K562 (cell line): ENCODE measurements around the gene KLF1. TPM values are rescaled to one million over a fixed set of nuclear protein-coding genes. Genes with fewer than 3 reads are reported as not detected.

Experiments
- DNMT1 ChIP-seq: fragments of 450-650 bp; IDR thresholded peaks from 2 replicates; pipeline ENCODE4 v1.6.1; 2016; ENCODE audit warnings: antibody characterized with exemption, mild to moderate bottlenecking
- HNRNPUL1 ChIP-seq: fragments of 200-400 bp; formaldehyde crosslinking; IDR thresholded peaks from 2 replicates; pipeline ENCODE4 v1.6.1; 2017; ENCODE audit warnings: low read length
- POLR2G ChIP-seq: fragments of 200-400 bp; formaldehyde crosslinking; IDR thresholded peaks from 2 replicates; pipeline ENCODE4 v1.6.1; 2017; ENCODE audit warnings: low read depth, mild to moderate bottlenecking, antibody characterized with exemption, low read length, moderate library complexity
- RBFOX2 ChIP-seq: fragments of 200-400 bp; formaldehyde crosslinking; IDR thresholded peaks from 2 replicates; pipeline ENCODE4 v1.6.1; 2017; ENCODE audit warnings: low read depth, mild to moderate bottlenecking, low read length, moderate library complexity
- polyA plus RNA-seq, 8 experiments: library from polyadenylated mRNA; depleted of rRNA in 4 of 8; stranded (reverse) in 5 of 8; unstranded in 3 of 8; fragments of >200 nt; fragmentation: Nextera tagmentation in 2 of 8; fragmentation: Illumina TruSeq in 1 of 8; extraction: Ambion mirVana in 2 of 8; extraction: Trizol in 1 of 8; gene quantifications; 2 replicates each; pipeline versions ENCODE4 v1.2.1 to v1.2.3, GENCODE V29; 2011 to 2014; ENCODE audit warnings: inconsistent platforms in 1 of 8, missing spikeins in 1 of 8
- total RNA-seq, 7 experiments: library from RNA; depleted of rRNA in 6 of 7; stranded (reverse); fragments of >200 nt in 6 of 7; fragmentation: Illumina TruSeq in 2 of 7; extraction: Trizol in 2 of 7; gene quantifications; 2 replicates each; pipeline versions ENCODE4 v1.2.1 to v1.2.3, GENCODE V29; 2011 to 2021; ENCODE audit warnings: low replicate concordance in 1 of 7
- TF ChIP-seq, protein P1 (sequence below), 2 experiments: fragments of 450-650 bp; conservative IDR thresholded peaks; 2 replicates each; pipeline ENCODE4 v1.6.1; 2017; ENCODE audit warnings: mild to moderate bottlenecking in 2 of 2, moderate library complexity in 2 of 2
- TF ChIP-seq, protein P2 (sequence below): fragments of 450-650 bp; IDR thresholded peaks from 2 replicates; pipeline ENCODE4 v1.7.0; 2016; ENCODE audit warnings: borderline replicate concordance

Gene KLF1
- total and polyA plus RNA-seq, 9 of the 15 experiments (the other 6 are each of a cell fraction or from before 2014, with no cell fraction given) = 8.4 to 163 (median 47.3) TPM

- TF ChIP-seq, protein P1, sequence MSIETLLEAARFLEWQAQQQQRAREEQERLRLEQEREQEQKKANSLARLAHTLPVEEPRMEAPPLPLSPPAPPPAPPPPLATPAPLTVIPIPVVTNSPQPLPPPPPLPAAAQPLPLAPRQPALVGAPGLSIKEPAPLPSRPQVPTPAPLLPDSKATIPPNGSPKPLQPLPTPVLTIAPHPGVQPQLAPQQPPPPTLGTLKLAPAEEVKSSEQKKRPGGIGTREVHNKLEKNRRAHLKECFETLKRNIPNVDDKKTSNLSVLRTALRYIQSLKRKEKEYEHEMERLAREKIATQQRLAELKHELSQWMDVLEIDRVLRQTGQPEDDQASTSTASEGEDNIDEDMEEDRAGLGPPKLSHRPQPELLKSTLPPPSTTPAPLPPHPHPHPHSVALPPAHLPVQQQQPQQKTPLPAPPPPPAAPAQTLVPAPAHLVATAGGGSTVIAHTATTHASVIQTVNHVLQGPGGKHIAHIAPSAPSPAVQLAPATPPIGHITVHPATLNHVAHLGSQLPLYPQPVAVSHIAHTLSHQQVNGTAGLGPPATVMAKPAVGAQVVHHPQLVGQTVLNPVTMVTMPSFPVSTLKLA (conservative IDR thresholded peaks at IDR 0.05) = no peak
- TF ChIP-seq RBFOX2 = peak; percentile 26
- TF ChIP-seq, protein P2, sequence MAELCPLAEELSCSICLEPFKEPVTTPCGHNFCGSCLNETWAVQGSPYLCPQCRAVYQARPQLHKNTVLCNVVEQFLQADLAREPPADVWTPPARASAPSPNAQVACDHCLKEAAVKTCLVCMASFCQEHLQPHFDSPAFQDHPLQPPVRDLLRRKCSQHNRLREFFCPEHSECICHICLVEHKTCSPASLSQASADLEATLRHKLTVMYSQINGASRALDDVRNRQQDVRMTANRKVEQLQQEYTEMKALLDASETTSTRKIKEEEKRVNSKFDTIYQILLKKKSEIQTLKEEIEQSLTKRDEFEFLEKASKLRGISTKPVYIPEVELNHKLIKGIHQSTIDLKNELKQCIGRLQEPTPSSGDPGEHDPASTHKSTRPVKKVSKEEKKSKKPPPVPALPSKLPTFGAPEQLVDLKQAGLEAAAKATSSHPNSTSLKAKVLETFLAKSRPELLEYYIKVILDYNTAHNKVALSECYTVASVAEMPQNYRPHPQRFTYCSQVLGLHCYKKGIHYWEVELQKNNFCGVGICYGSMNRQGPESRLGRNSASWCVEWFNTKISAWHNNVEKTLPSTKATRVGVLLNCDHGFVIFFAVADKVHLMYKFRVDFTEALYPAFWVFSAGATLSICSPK = no peak
- TF ChIP-seq POLR2G = peak; percentile 60
- TF ChIP-seq DNMT1 = no peak
- TF ChIP-seq HNRNPUL1 = no peak
These were observed 12.9 kb downstream of the KLF1 start (continued) for GRCh38 chr19:12873891-12874745.
